Muscle layer of colon (tissue), 2 donors: ENCODE results near the gene KIAA1210.

Source experiments
- H3K27ac ChIP-seq: one replicate; pipeline ENCODE4 v1.7.0; 2013; ENCODE audit warnings: low read depth, mild to moderate bottlenecking, low read length, moderate library complexity
- H3K27me3 ChIP-seq, 2 donors: one replicate each; pipeline ENCODE4 v1.7.0; 2013; ENCODE audit warnings: low read length in 2 of 2, mild to moderate bottlenecking in 2 of 2; ENCODE audit not compliant: insufficient read depth in 2 of 2, control insufficient read depth in 1 of 2
- H3K36me3 ChIP-seq: one replicate; pipeline ENCODE4 v1.7.0; 2013; ENCODE audit warnings: mild to moderate bottlenecking, low read length; ENCODE audit not compliant: insufficient read depth
- H3K4me1 ChIP-seq: one replicate; pipeline ENCODE4 v1.7.0; 2013; ENCODE audit warnings: mild to moderate bottlenecking, low read length; ENCODE audit not compliant: insufficient read depth
- H3K4me3 ChIP-seq, 2 donors: one replicate each; pipeline ENCODE4 v1.7.0; 2013; ENCODE audit warnings: low read length in 2 of 2, low read depth in 1 of 2, mild to moderate bottlenecking in 1 of 2, moderate library complexity in 1 of 2
- H3K9ac ChIP-seq: one replicate; pipeline ENCODE4 v1.7.0; 2013; ENCODE audit warnings: low read length
- H3K9me3 ChIP-seq: one replicate; pipeline ENCODE4 v1.7.0; 2013; ENCODE audit warnings: mild to moderate bottlenecking, low read length
- donor health status: abdominal sarcoma.
- donor health status: Adenocarcinoma of cecum.

The KIAA1210 gene

GRCh38 chrX:119069128-119069527, 58.5 kb downstream of the KIAA1210 start:
- Histone ChIP-seq H3K27ac (no peak overlapping the region), H3K36me3 (no peaks in the 10 kb centered on the region), H3K9ac (no peak overlapping the region), H3K4me1 (no peaks in the 10 kb centered on the region), H3K27me3 (peaks cover 0 to 6% of the 10 kb centered on the region in 2 donors), H3K9me3 (peaks cover 4% of the 10 kb centered on the region), H3K4me3 (no peak overlapping the region)

GRCh38 chrX:119067023-119067739, 60.4 kb downstream of the KIAA1210 start:
- Histone ChIP-seq H3K4me3 (no peak overlapping the region), H3K27me3 (peaks cover 0 to 6% of the 10 kb centered on the region in 2 donors), H3K27ac (no peak overlapping the region), H3K36me3 (no peaks in the 10 kb centered on the region), H3K9ac (no peak overlapping the region), H3K4me1 (no peaks in the 10 kb centered on the region), H3K9me3 (peaks cover 4% of the 10 kb centered on the region)

- no peaks in the 10 kb centered on the region for H3K9me3 ChIP-seq
Observed at GRCh38 chrX:119063428-119063827, 64.2 kb downstream of the KIAA1210 start.

GRCh38 chrX:119062750-119063374, 64.8 kb downstream of the KIAA1210 start:
- no peak overlapping the region for H3K4me3 ChIP-seq

More at GRCh38 chrX:119063428-119063827, 64.2 kb downstream of the KIAA1210 start:
- Histone ChIP-seq H3K4me3 (no peak overlapping the region), H3K27me3 (peaks cover 3 to 6% of the 10 kb centered on the region in 2 donors), H3K27ac (no peak overlapping the region), H3K36me3 (no peaks in the 10 kb centered on the region), H3K9ac (no peak overlapping the region), H3K4me1 (no peaks in the 10 kb centered on the region)

GRCh38 chrX:119055687-119056086, 71.9 kb downstream of the KIAA1210 start:
- H3K4me3 ChIP-seq = no peak overlapping the region
- H3K27ac ChIP-seq = no peak overlapping the region
- H3K9me3 ChIP-seq = no peaks in the 10 kb centered on the region
- H3K9ac ChIP-seq = no peak overlapping the region
- H3K36me3 ChIP-seq = no peaks in the 10 kb centered on the region
- H3K4me1 ChIP-seq = peaks cover 4% of the 10 kb centered on the region
- peaks cover 0 to 7% of the 10 kb centered on the region in 2 donors for H3K27me3 ChIP-seq

More at GRCh38 chrX:119062750-119063374, 64.8 kb downstream of the KIAA1210 start:
- no peaks in the 10 kb centered on the region for H3K4me1 ChIP-seq
- no peaks in the 10 kb centered on the region for H3K36me3 ChIP-seq
- H3K27me3 ChIP-seq = peaks cover 4 to 6% of the 10 kb centered on the region in 2 donors
- H3K27ac ChIP-seq = no peak overlapping the region
- H3K9me3 ChIP-seq = no peaks in the 10 kb centered on the region
- H3K9ac ChIP-seq = no peak overlapping the region

GRCh38 chrX:119045884-119046283, 81.7 kb downstream of the KIAA1210 start:
- H3K27ac ChIP-seq = no peak overlapping the region
- H3K36me3 ChIP-seq = no peaks in the 10 kb centered on the region
- H3K9me3 ChIP-seq = no peaks in the 10 kb centered on the region
- H3K4me1 ChIP-seq = peaks cover 3% of the 10 kb centered on the region
- no peak overlapping the region for H3K9ac ChIP-seq
- no peaks in the 10 kb centered on the region for H3K27me3 ChIP-seq
- H3K4me3 ChIP-seq = no peak overlapping the region

- Histone ChIP-seq H3K27me3 (no peaks in the 10 kb centered on the region), H3K36me3 (no peaks in the 10 kb centered on the region), H3K9ac (no peak overlapping the region), H3K4me3 (no peak overlapping the region), H3K9me3 (no peaks in the 10 kb centered on the region), H3K4me1 (peaks cover 10% of the 10 kb centered on the region), H3K27ac (no peak overlapping the region)
Observed at GRCh38 chrX:119042996-119043395, 84.6 kb downstream of the KIAA1210 start.

GRCh38 chrX:119042040-119042439, 85.6 kb downstream of the KIAA1210 start:
- H3K36me3 ChIP-seq = no peaks in the 10 kb centered on the region
- H3K4me1 ChIP-seq = peaks cover 10% of the 10 kb centered on the region
- no peak overlapping the region for H3K9ac ChIP-seq
- no peaks in the 10 kb centered on the region for H3K27me3 ChIP-seq
- no peaks in the 10 kb centered on the region for H3K9me3 ChIP-seq
- H3K4me3 ChIP-seq = no peak overlapping the region
- H3K27ac ChIP-seq = no peak overlapping the region

GRCh38 chrX:119041175-119041574, 86.4 kb downstream of the KIAA1210 start:
- H3K9me3 ChIP-seq = no peaks in the 10 kb centered on the region
- H3K4me1 ChIP-seq = peaks cover 10% of the 10 kb centered on the region
- no peaks in the 10 kb centered on the region for H3K27me3 ChIP-seq
- no peak overlapping the region for H3K4me3 ChIP-seq
- H3K36me3 ChIP-seq = no peaks in the 10 kb centered on the region
- no peak overlapping the region for H3K27ac ChIP-seq
- H3K9ac ChIP-seq = no peak overlapping the region

GRCh38 chrX:119040432-119040831, 87.2 kb downstream of the KIAA1210 start:
- no peaks in the 10 kb centered on the region for H3K36me3 ChIP-seq
- no peaks in the 10 kb centered on the region for H3K9me3 ChIP-seq
- H3K4me1 ChIP-seq = peaks cover 10% of the 10 kb centered on the region
- no peak overlapping the region for H3K27ac ChIP-seq
- no peak overlapping the region for H3K4me3 ChIP-seq
- H3K9ac ChIP-seq = no peak overlapping the region
- no peaks in the 10 kb centered on the region for H3K27me3 ChIP-seq

- peaks cover 10% of the 10 kb centered on the region for H3K4me1 ChIP-seq
- H3K27ac ChIP-seq = no peak overlapping the region
- no peak overlapping the region for H3K4me3 ChIP-seq
- H3K9ac ChIP-seq = no peak overlapping the region
- H3K36me3 ChIP-seq = no peaks in the 10 kb centered on the region
- no peaks in the 10 kb centered on the region for H3K9me3 ChIP-seq
- H3K27me3 ChIP-seq = no peaks in the 10 kb centered on the region
Observed at GRCh38 chrX:119036107-119037029, 91.2 kb downstream of the KIAA1210 start.
